ENCODE data around the gene EMILIN1.

DNA sequence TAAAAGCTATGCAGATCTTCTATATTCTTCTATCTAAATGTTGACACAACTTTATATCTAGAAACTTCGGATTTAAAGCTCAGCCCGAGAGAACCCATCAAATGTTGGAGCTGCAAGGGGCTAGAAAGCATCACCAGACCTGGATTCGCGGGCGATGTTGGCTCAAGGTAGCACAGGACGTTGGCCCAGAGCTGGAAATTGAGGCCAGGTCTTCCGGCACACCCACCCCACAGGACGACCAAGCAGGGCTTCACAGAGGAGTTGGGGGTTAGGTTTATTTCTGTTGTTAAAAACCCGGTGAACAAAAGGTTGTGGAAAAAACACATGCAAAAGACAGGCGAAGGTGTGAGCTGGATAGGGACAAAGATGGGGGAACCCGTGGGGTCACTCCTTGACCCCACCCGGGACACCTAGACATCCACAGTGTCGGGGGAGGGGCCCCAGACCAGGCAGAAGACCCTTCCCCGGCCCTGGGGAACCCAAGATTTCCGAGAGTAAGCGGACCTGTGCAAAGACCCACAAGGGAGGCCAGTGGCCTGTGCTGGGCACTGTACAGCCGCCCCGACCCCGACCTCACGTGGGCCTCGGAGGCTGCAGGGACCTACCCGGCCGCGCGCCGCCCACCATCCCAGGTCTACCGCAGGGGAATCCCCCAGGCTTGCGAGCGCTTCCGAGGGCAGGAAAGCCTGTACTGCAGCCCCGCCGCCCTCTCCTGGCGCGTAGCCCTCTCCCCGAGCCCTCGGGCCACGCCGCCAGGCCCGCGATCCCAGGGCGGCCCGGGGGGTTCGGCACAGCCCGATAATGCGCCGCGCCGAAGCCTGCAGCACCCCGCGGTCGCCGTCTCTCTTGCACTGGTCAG lies 28.8 kb upstream of the EMILIN1 start:
- TF ChIP-seq, protein P1, sequence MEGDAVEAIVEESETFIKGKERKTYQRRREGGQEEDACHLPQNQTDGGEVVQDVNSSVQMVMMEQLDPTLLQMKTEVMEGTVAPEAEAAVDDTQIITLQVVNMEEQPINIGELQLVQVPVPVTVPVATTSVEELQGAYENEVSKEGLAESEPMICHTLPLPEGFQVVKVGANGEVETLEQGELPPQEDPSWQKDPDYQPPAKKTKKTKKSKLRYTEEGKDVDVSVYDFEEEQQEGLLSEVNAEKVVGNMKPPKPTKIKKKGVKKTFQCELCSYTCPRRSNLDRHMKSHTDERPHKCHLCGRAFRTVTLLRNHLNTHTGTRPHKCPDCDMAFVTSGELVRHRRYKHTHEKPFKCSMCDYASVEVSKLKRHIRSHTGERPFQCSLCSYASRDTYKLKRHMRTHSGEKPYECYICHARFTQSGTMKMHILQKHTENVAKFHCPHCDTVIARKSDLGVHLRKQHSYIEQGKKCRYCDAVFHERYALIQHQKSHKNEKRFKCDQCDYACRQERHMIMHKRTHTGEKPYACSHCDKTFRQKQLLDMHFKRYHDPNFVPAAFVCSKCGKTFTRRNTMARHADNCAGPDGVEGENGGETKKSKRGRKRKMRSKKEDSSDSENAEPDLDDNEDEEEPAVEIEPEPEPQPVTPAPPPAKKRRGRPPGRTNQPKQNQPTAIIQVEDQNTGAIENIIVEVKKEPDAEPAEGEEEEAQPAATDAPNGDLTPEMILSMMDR (IDR thresholded peaks at IDR 0.05): no peak
- no peak for TF ChIP-seq POLR2A (IDR thresholded peaks at IDR 0.05)
